NB4 (cell line): ENCODE measurements around the gene POPDC2.

Experiments
- POLR2A ChIP-seq: IDR thresholded peaks from 2 replicates; pipeline ENCODE4 v1.6.1; 2011; ENCODE audit warnings: mild to moderate bottlenecking; ENCODE audit not compliant: insufficient read length; ENCODE audit errors: extremely low read depth
- TF ChIP-seq, protein P1 (sequence below): IDR thresholded peaks from one replicate; pipeline ENCODE4 v1.5.1; 2012; ENCODE audit warnings: low read depth, low read length

- TF ChIP-seq, protein P1, sequence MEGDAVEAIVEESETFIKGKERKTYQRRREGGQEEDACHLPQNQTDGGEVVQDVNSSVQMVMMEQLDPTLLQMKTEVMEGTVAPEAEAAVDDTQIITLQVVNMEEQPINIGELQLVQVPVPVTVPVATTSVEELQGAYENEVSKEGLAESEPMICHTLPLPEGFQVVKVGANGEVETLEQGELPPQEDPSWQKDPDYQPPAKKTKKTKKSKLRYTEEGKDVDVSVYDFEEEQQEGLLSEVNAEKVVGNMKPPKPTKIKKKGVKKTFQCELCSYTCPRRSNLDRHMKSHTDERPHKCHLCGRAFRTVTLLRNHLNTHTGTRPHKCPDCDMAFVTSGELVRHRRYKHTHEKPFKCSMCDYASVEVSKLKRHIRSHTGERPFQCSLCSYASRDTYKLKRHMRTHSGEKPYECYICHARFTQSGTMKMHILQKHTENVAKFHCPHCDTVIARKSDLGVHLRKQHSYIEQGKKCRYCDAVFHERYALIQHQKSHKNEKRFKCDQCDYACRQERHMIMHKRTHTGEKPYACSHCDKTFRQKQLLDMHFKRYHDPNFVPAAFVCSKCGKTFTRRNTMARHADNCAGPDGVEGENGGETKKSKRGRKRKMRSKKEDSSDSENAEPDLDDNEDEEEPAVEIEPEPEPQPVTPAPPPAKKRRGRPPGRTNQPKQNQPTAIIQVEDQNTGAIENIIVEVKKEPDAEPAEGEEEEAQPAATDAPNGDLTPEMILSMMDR, result no peak
- TF ChIP-seq POLR2A, result no peak
Measured at GRCh38 chr3:119597548-119598288, 62.7 kb downstream of the POPDC2 start, which contains the start of gene PLA1A.
